Activated naive CD4-positive, alpha-beta T cell treated with anti-CD3 and anti-CD28 coated beads for 36 hours (primary cell): ENCODE data around the gene ANKUB1. TPM values are rescaled to one million over a fixed set of nuclear protein-coding genes. Genes with fewer than 3 reads are reported as not detected.
A peak's percentile ranks its signal among the peaks of the same experiment; 100 is the strongest.

Source experiments
- CTCF ChIA-PET: fragments of 350-600 bp; sonication (Branson Sonifier 250); formaldehyde crosslinking; loops from one replicate; lab custom pipeline; 2021; ENCODE audit warnings: antibody characterized with exemption; lab: Charles Lee
- DNase-seq: peaks from one replicate; pipeline ENCODE4 v3.0.0-alpha.2; 2020
- H3K27ac Mint-ChIP-seq: one replicate; pipeline ENCODE4 v1.8.0; 2021; ENCODE audit warnings: mild to moderate bottlenecking, mixed read lengths
- H3K27me3 Mint-ChIP-seq: one replicate; pipeline ENCODE4 v1.8.0; 2021; ENCODE audit warnings: low read depth, mixed read lengths
- H3K36me3 Mint-ChIP-seq: one replicate; pipeline ENCODE4 v1.8.0; 2021; ENCODE audit warnings: low read depth, mixed read lengths
- H3K4me1 Mint-ChIP-seq: one replicate; pipeline ENCODE4 v1.8.0; 2021; ENCODE audit warnings: low read depth, mixed read lengths
- H3K4me3 Mint-ChIP-seq: one replicate; pipeline ENCODE4 v1.8.0; 2021; ENCODE audit warnings: mild to moderate bottlenecking, moderate library complexity, mixed read lengths
- H3K9me3 Mint-ChIP-seq: one replicate; pipeline ENCODE4 v1.8.0; 2021; ENCODE audit warnings: mixed read lengths
- intact Hi-C: fragments of 100-400 bp; cut with micrococcal nuclease; formaldehyde crosslinking; loops from one replicate; pipeline ENCODE4 v1.15.1; 2023
- total RNA-seq, 2 experiments: library from RNA; stranded (reverse); gene quantifications; one replicate each; pipeline ENCODE4 v1.2.3, GENCODE V29; 2021

Gene ANKUB1
- total RNA-seq, 2 experiments from 2014 or later = not detected

DNA sequence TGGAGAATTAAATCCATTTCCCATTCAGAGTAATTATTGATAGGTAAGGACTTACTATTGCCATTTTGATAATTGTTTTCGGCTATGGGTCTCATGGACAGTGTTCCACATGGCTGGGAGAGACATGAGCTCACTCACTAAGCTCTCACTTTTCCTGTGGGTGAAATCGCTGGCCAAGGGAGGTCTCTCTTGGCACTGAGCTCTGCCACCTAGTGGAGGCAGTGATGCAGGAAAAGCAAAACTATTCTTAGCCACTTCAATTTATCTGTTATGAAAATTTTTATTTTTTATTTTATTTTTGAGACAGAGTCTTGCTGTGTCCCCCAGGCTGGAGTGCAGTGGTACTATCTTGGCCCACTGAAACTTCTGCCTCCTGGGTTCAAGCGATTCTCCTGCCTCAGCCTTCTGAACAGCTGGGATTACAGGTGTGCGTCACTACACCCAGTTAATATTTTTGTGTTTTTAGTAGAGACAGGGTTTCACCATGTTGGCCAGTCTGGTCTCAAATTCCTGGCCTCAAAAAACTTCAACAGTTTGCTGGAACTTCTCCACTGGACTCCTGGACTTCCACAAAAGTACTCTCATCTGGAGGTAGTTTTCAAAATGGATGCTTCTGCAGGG is 16.0 kb upstream of the ANKUB1 start:
- CTCF ChIA-PET = interaction anchor here (0.7 to 2.8 kb wide), 33 partner anchors 10 to 393 kb away, joined by 3 to 30 read pairs (median 4); partner anchors contain the start of genes ANKUB1, COMMD2 and WWTR1
- peaks cover 7% of the 10 kb centered on the region for H3K4me1 Mint-ChIP-seq
- no peaks in the 10 kb centered on the region for H3K9me3 Mint-ChIP-seq
- no peak overlapping the region for H3K4me3 Mint-ChIP-seq
- H3K27ac Mint-ChIP-seq = no peak overlapping the region
- DNase-seq = peak; percentile 69
- H3K36me3 Mint-ChIP-seq = peaks cover 1% of the 10 kb centered on the region
- peaks cover 12% of the 10 kb centered on the region for H3K27me3 Mint-ChIP-seq
- intact Hi-C loops = loop anchor here (1.0 to 2.0 kb wide), 5 partner anchors 43 to 296 kb away; no protein-coding TSS in a partner anchor

DNA sequence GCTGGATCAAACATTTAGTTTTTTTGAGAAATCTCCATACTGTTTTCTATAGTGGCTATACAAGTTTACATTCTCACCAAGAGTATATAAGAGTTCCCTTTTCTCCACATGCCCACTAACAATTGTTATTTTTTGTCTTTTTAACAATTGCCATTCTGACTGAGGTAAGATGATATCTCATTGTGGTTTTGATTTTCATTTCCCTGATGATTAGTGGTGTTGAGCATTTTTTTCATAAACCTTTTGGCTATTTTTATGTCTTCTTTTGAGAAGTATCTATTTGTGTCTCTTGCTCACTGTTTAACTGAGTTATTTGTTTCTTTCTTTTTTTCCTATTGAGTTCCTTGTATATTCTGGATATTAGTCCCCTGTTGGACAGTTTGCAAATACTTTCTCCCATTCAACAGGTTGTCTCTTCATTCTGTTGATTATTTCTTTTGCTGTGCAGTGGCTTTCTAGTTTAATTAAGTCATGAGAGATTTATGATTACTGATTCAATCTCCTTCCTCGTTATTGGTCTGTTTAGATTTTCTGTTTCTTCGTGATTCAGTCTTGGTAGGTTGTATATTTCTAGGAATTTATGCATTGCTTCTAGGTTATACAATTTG is 13.9 kb upstream of the ANKUB1 start:
- no peaks in the 10 kb centered on the region for H3K36me3 Mint-ChIP-seq
- peaks cover 2% of the 10 kb centered on the region for H3K4me1 Mint-ChIP-seq
- H3K27me3 Mint-ChIP-seq = peaks cover 12% of the 10 kb centered on the region
- intact Hi-C loops = no loop called here
- no peaks in the 10 kb centered on the region for H3K9me3 Mint-ChIP-seq
- H3K27ac Mint-ChIP-seq = no peak overlapping the region
- H3K4me3 Mint-ChIP-seq = no peak overlapping the region
- CTCF ChIA-PET = no interaction called here
- DNase-seq = no peak

DNA sequence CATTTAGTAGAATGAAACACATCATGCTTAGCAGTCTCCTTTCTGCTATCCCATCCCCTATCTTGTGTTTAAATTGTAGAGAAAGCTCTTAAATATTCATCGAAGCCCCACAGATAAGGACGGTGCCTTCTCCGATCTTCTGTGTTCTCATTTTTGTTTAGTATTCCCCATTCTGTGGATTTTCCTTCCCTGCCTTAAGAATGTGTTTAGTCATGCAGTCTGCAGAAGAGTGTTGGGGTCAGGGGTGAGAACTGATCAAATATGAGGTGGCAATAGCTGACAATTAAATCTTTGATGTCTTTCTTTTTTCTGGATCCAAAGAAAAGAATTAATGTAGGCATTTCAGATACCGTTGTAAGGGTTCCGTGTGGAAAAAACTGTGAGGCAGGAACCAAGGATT is 9.3 kb upstream of the ANKUB1 start:
- Mint-ChIP-seq H3K27me3 (peaks cover 12% of the 10 kb centered on the region), H3K27ac (no peak overlapping the region), H3K36me3 (no peaks in the 10 kb centered on the region), H3K9me3 (no peaks in the 10 kb centered on the region), H3K4me1 (no peaks in the 10 kb centered on the region), H3K4me3 (no peak overlapping the region)
- intact Hi-C loops = no loop called here
- no peak for DNase-seq
- CTCF ChIA-PET = no interaction called here

DNA sequence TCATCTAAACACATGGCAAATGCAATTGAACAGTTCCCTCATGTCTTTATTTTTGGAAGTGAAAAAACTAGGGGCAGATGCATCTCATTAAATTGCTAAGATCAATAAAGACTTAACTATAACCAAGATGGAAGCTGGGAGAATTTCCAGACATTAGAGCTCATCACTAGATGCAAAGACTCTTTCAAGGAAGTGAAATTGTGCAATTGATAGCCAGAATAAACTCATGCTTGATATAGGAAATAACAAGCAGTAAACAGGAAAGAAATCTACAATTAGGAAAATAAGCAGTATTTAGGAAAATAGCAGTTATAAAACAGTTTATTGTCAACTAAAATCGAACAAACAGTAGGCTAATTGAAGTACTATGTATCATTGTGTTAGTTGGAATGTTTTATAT is 8.8 kb upstream of the ANKUB1 start:
- no peaks in the 10 kb centered on the region for H3K36me3 Mint-ChIP-seq
- no peak overlapping the region for H3K27ac Mint-ChIP-seq
- no peaks in the 10 kb centered on the region for H3K9me3 Mint-ChIP-seq
- H3K4me1 Mint-ChIP-seq = no peaks in the 10 kb centered on the region
- peaks cover 9% of the 10 kb centered on the region for H3K27me3 Mint-ChIP-seq
- CTCF ChIA-PET = interaction anchor here (0.7 to 1.0 kb wide), 3 partner anchors 30 to 270 kb away, joined by 3 read pairs; no protein-coding TSS in a partner anchor
- no peak overlapping the region for H3K4me3 Mint-ChIP-seq
- intact Hi-C loops = no loop called here
- no peak for DNase-seq

DNA sequence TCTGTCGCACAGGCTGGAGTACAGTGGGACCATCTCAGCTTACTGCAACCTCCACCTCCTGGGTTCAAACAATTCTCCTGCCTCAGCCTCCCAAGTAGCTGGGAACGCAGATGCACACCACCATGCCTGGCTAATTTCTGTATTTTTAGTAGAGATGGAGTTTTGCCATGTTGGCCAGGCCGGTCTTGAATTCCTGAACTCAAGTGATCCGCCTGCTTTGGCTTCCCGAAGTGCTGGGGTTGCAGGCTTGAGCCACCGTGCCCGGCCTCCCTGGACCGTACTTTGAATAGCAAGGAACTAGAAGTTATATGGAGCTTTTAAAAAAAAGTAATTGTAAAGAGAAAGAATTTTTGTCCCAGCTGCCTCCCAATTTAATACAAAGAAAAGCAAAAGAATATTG is 8.3 kb upstream of the ANKUB1 start:
- DNase-seq = no peak
- H3K27ac Mint-ChIP-seq = no peak overlapping the region
- intact Hi-C loops = no loop called here
- H3K4me3 Mint-ChIP-seq = no peak overlapping the region
- H3K9me3 Mint-ChIP-seq = no peaks in the 10 kb centered on the region
- CTCF ChIA-PET = interaction anchor here (0.7 to 1.0 kb wide), 3 partner anchors 29 to 270 kb away, joined by 3 read pairs; no protein-coding TSS in a partner anchor
- no peaks in the 10 kb centered on the region for H3K36me3 Mint-ChIP-seq
- peaks cover 5% of the 10 kb centered on the region for H3K27me3 Mint-ChIP-seq
- H3K4me1 Mint-ChIP-seq = no peaks in the 10 kb centered on the region

DNA sequence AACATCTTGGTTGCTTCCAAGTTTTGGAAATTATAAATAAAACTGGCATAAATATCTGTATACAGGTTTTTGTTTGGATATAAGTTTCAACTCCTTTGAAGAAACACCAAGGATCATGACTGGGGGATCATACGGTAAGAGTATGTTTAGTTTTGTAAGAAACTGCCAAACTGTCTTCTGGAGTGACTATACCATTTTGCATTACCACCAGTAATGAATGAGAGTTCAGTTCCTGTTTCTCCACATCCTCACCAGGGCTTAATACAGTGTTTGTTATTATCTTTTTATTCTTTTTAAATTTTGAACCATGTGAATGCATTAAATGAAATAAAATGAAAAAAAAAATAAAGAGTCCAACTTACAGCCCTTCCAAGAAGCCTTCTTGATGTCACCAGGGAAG is 3.7 kb upstream of the ANKUB1 start:
- Mint-ChIP-seq H3K27me3 (peaks cover 5% of the 10 kb centered on the region), H3K4me1 (no peaks in the 10 kb centered on the region), H3K27ac (no peak overlapping the region), H3K9me3 (no peaks in the 10 kb centered on the region), H3K36me3 (no peaks in the 10 kb centered on the region), H3K4me3 (no peak overlapping the region)
- no peak for DNase-seq
- CTCF ChIA-PET = interaction anchor here (0.8 kb wide), 1 partner anchor 12 kb away, joined by 5 read pairs; no protein-coding TSS in a partner anchor
- intact Hi-C loops = no loop called here

DNA sequence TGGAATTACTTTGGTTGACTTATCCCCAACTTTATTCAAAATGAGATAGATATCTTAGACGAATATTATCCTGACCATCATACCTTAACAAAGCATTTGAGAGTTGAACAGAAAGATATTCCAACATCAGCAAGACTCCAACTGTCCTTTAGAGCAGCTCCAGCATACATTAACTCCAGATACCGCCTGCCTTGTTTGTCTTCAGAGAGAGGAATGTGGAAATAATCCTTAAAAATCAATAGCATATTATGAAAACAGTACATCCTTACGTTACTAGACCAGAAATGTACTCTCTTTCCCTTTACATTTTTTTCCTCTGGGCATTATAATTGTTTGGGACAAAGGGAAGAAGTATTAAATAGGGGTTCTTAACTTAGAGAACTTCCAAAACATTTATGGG is 1.7 kb downstream of the ANKUB1 start:
- no peak overlapping the region for H3K27ac Mint-ChIP-seq
- DNase-seq = no peak
- intact Hi-C loops = no loop called here
- no peaks in the 10 kb centered on the region for H3K36me3 Mint-ChIP-seq
- CTCF ChIA-PET = interaction anchor here (1.4 to 1.5 kb wide), 2 partner anchors 17 to 21 kb away, joined by 3 read pairs; no protein-coding TSS in a partner anchor
- H3K9me3 Mint-ChIP-seq = no peaks in the 10 kb centered on the region
- no peak overlapping the region for H3K4me3 Mint-ChIP-seq
- no peaks in the 10 kb centered on the region for H3K4me1 Mint-ChIP-seq
- peaks cover 16% of the 10 kb centered on the region for H3K27me3 Mint-ChIP-seq

DNA sequence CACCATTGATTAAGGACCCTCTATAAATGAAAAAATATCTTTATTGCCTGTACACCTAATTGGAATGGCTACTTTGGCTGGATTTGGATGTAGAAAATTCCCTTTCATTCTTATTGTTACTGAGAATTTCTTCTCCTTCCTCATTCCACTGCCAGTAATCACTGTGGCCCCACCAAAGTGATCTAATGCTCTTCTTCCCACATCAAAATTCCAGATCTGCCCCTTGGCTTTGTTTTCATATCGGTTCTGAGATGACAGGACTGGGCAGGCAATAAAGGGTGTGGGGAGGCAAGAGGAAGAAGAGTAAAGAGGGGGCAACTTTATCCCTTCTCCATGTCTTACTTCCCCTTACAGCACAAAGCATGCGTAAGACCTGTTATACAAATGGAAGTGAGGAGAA is 2.1 kb downstream of the ANKUB1 start:
- H3K9me3 Mint-ChIP-seq = no peaks in the 10 kb centered on the region
- intact Hi-C loops = no loop called here
- DNase-seq = no peak
- peaks cover 16% of the 10 kb centered on the region for H3K27me3 Mint-ChIP-seq
- no peaks in the 10 kb centered on the region for H3K4me1 Mint-ChIP-seq
- no peaks in the 10 kb centered on the region for H3K36me3 Mint-ChIP-seq
- no peak overlapping the region for H3K27ac Mint-ChIP-seq
- CTCF ChIA-PET = no interaction called here
- H3K4me3 Mint-ChIP-seq = no peak overlapping the region

DNA sequence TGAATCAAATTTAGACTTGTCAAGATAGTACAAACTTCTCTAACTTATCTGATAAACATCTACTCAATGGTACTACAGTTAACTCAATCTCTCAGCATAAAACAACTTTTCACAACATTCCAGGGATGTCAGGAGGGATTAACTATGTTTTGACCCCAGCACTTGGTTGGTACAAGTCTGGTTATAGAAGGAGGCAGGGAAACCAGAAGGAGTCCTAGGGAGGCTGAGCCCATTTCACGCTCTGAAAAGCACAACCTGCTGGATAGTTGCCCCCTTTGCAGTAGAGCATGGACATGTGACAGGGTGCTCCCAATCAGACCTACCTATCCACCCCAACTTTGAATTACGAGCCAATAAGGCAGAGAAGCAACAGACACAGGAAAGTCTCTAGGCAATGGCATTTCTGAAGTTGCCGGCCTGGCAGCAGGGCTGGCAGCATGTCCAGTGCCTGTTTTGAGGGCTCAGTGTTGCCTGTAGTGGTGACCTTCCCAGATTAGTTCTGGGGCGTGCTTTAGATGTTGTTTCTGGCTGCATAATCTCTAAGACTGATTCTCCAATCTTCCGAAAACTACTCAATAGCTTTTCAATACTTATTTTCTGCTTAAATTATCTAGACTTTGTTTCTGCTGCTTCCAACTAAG is 8.2 kb downstream of the ANKUB1 start:
- Mint-ChIP-seq H3K9me3 (no peaks in the 10 kb centered on the region), H3K4me3 (no peak overlapping the region), H3K27me3 (peaks cover 7% of the 10 kb centered on the region), H3K36me3 (no peaks in the 10 kb centered on the region), H3K4me1 (peaks cover 3% of the 10 kb centered on the region), H3K27ac (no peak overlapping the region)
- CTCF ChIA-PET = interaction anchor here (1.2 kb wide), 1 partner anchor 27 kb away, joined by 3 read pairs; no protein-coding TSS in a partner anchor
- no peak for DNase-seq
- intact Hi-C loops = no loop called here

DNA sequence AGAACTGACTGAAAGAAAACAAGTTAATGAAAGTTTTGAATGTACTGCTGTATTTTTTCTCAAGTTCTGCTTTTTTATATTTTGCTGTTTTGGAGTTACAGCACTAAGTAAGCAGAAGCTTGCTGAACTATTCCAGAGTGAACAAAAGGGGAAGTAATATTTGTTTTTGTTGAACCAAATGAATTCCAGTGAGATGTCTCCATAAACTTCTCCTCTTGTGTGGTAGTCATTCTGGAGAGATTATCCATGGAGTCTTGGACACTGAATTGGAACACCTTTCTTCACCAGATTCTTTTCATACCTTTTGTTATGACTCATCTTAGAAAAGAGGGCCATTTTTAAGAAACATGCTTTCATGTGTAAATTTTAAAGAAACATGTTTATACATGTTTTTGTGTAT is 8.8 kb downstream of the ANKUB1 start:
- CTCF ChIA-PET = interaction anchor here (0.6 to 1.2 kb wide), 2 partner anchors 28 to 356 kb away, joined by 3 read pairs; no protein-coding TSS in a partner anchor

DNA sequence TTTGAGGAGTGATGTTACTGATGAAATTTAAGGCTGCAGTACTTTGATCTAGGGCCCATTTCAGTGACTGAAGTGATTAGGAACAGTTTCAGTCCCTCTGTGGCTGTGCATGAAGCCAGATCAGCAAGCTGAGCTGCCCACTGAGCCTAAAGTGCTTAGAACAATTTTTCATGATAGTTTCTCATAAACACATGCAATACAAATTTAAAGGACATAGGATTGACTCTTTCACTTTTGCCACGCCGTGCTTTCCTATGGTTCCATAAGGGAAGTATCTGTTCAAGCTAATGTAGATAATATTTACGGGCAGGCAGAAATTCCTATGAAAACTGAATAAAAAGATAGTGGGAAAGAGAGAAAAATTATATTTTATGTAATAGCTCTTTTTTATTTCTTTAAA is 10.6 kb downstream of the ANKUB1 start:
- H3K9me3 Mint-ChIP-seq = no peaks in the 10 kb centered on the region
- H3K27me3 Mint-ChIP-seq = peaks cover 6% of the 10 kb centered on the region
- no peak overlapping the region for H3K4me3 Mint-ChIP-seq
- H3K36me3 Mint-ChIP-seq = no peaks in the 10 kb centered on the region
- DNase-seq = no peak
- CTCF ChIA-PET = interaction anchor here (1.0 to 1.8 kb wide), 2 partner anchors 10 kb away, joined by 3 to 15 read pairs; no protein-coding TSS in a partner anchor
- intact Hi-C loops = no loop called here
- peaks cover 3% of the 10 kb centered on the region for H3K4me1 Mint-ChIP-seq
- H3K27ac Mint-ChIP-seq = no peak overlapping the region

More for the DNA sequence above, 8.8 kb downstream of the ANKUB1 start:
- Mint-ChIP-seq H3K36me3 (no peaks in the 10 kb centered on the region), H3K9me3 (no peaks in the 10 kb centered on the region), H3K27me3 (peaks cover 7% of the 10 kb centered on the region), H3K4me1 (peaks cover 3% of the 10 kb centered on the region), H3K4me3 (no peak overlapping the region), H3K27ac (no peak overlapping the region)
- DNase-seq = no peak
- intact Hi-C loops = no loop called here

DNA sequence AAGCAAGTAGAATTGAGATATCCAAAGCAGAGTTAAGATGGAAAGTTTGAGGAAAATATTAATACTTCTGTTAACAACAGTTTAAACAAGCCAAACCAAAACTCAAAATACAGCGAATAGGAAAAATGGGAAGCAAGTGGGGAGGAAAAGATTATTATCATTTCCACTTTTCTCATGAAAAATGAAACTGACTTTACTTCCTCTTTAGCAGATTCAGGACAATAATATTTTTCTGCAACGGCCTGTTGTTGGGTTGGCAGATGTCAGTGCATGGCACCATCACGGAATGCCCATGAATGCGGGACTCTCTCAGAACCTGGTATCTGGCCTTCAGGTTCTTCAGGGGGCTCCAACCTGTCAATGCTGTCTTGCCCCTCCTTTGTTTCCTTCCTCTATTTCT is 11.1 kb downstream of the ANKUB1 start:
- Mint-ChIP-seq H3K4me3 (no peak overlapping the region), H3K4me1 (peaks cover 3% of the 10 kb centered on the region), H3K27me3 (peaks cover 3% of the 10 kb centered on the region), H3K27ac (no peak overlapping the region), H3K36me3 (no peaks in the 10 kb centered on the region), H3K9me3 (no peaks in the 10 kb centered on the region)
- intact Hi-C loops = no loop called here
- DNase-seq = no peak
- CTCF ChIA-PET = interaction anchor here (1.8 kb wide), 1 partner anchor 9 kb away, joined by 15 read pairs; no protein-coding TSS in a partner anchor
